PC-3 (cell line): Measurements from ENCODE around the gene KCNK10. TPM values are rescaled to one million over a fixed set of nuclear protein-coding genes. Genes with fewer than 3 reads are reported as not detected.

Experiments used
- ATAC-seq: fragments of 200-7000 bp; cut with Tn5 transposase; 2 replicates; pipeline ENCODE4 v1.9.1; 2020; ENCODE audit warnings: mild to moderate bottlenecking, moderate library complexity
- BruUV-seq: library from RNA; stranded (reverse); fragments of 400-500 nt; replicated peaks from 2 replicates; lab custom pipeline; 2021; lab: Mats Ljungman, UMichigan
- CTCF ChIA-PET: fragments of 300-600 bp; sonication (Branson Sonifier 250); formaldehyde crosslinking; loops from one replicate; lab custom pipeline; 2022; ENCODE audit warnings: antibody characterized with exemption; lab: Charles Lee
- POLR2A ChIA-PET: fragments of 300-600 bp; sonication (Branson Sonifier 250); formaldehyde crosslinking; loops from one replicate; lab custom pipeline; 2022; ENCODE audit warnings: antibody characterized with exemption; ENCODE audit not compliant: unreplicated experiment; lab: Charles Lee
- DNase-seq: peaks from one replicate; pipeline ENCODE4 v3.0.0-alpha.2; 2015
- H2AFZ ChIP-seq: fragments of 300-600 bp; sonication (generic); 2 replicates; pipeline ENCODE4 v1.6.0; 2016; ENCODE audit warnings: antibody characterized with exemption, low read length
- H3F3A ChIP-seq: fragments of 300-600 bp; sonication (generic); one replicate; pipeline ENCODE4 v1.6.0; 2017; ENCODE audit warnings: antibody characterized with exemption, low read length, control low read depth, mild to moderate bottlenecking; ENCODE audit not compliant: unreplicated experiment
- H3K27ac ChIP-seq: fragments of 300-600 bp; sonication (generic); 2 replicates; pipeline ENCODE4 v1.5.1; 2016; ENCODE audit warnings: mild to moderate bottlenecking, low read length
- H3K27me3 ChIP-seq: fragments of 300-600 bp; sonication (generic); 2 replicates; pipeline ENCODE4 v1.6.1; 2016; ENCODE audit warnings: low read length, mixed read lengths
- H3K36me3 ChIP-seq: fragments of 300-600 bp; sonication (generic); 2 replicates; pipeline ENCODE4 v1.6.1; 2016; ENCODE audit warnings: low read depth, mixed run types, low read length, mixed read lengths
- H3K4me1 ChIP-seq: fragments of 300-600 bp; sonication (generic); 2 replicates; pipeline ENCODE4 v1.5.1; 2016; ENCODE audit warnings: low read length; ENCODE audit not compliant: insufficient read depth
- H3K4me2 ChIP-seq: fragments of 300-600 bp; sonication (generic); 2 replicates; pipeline ENCODE4 v1.6.0; 2016; ENCODE audit warnings: low read length
- H3K4me3 ChIP-seq: fragments of 300-600 bp; sonication (generic); 2 replicates; pipeline ENCODE4 v1.5.1; 2016; ENCODE audit warnings: mild to moderate bottlenecking, low read length, mixed read lengths
- H3K79me2 ChIP-seq: fragments of 300-600 bp; sonication (generic); 2 replicates; pipeline ENCODE4 v1.6.1; 2017; ENCODE audit warnings: low read length, mixed read lengths
- H3K9ac ChIP-seq: fragments of 300-600 bp; sonication (generic); 2 replicates; pipeline ENCODE4 v1.6.0; 2016; ENCODE audit warnings: mild to moderate bottlenecking, low read length
- H3K9me2 ChIP-seq: fragments of 300-600 bp; sonication (generic); replicated peaks from 2 replicates; pipeline ENCODE4 v1.6.1; 2016; ENCODE audit warnings: mixed run types, low read length, mixed read lengths
- H3K9me3 ChIP-seq: fragments of 300-600 bp; sonication (generic); 2 replicates; pipeline ENCODE4 v1.6.1; 2016; ENCODE audit warnings: low read length, mixed read lengths
- H4K20me1 ChIP-seq: fragments of 300-600 bp; sonication (generic); 2 replicates; pipeline ENCODE4 v1.6.1; 2016; ENCODE audit warnings: low read length, mixed read lengths
- CTCF ChIP-seq: fragments of 300-600 bp; sonication (generic); conservative IDR thresholded peaks from 2 replicates; pipeline ENCODE4 v1.5.1; 2017; ENCODE audit warnings: antibody characterized with exemption, low read depth, mild to moderate bottlenecking, low read length
- EZH2 ChIP-seq: fragments of 300-600 bp; sonication (generic); IDR thresholded peaks from one replicate; pipeline ENCODE4 v1.6.1; 2017; ENCODE audit warnings: antibody characterized with exemption, mild to moderate bottlenecking, low read length; ENCODE audit not compliant: unreplicated experiment
- EZH2phosphoT487 ChIP-seq: fragments of 300-600 bp; sonication (generic); IDR thresholded peaks from 2 replicates; pipeline ENCODE4 v1.6.1; 2018; ENCODE audit warnings: mild to moderate bottlenecking, antibody characterized with exemption, low read length, borderline replicate concordance
- intact Hi-C: fragments of 100-400 bp; cut with micrococcal nuclease; formaldehyde crosslinking; loops from 2 replicates; pipeline ENCODE4 v1.9.0; 2023
- total RNA-seq: library from RNA; depleted of rRNA; stranded (reverse); fragments of >200 nt; gene quantifications from 2 replicates; pipeline ENCODE4 v1.2.3, GENCODE V29; 2014

Gene KCNK10
- total RNA-seq, 1 experiment from 2014 or later, result not detected

GRCh38 chr14:88272390-88273269 lies 50.4 kb downstream of the KCNK10 start:
- Histone ChIP-seq H3K27ac (no peak overlapping the region), H3K4me2 (no peak overlapping the region), H3K4me1 (no peaks in the 10 kb centered on the region), H2AFZ (no peak overlapping the region), H3F3A (no peaks in the 10 kb centered on the region), H3K9ac (no peak overlapping the region), H3K79me2 (no peaks in the 10 kb centered on the region), H3K9me3 (no peaks in the 10 kb centered on the region), H3K4me3 (no peak overlapping the region), H4K20me1 (no peaks in the 10 kb centered on the region), H3K9me2 (no peaks in the 10 kb centered on the region), H3K27me3 (0 out of 2 replicates have a peak, but pooled peaks cover 9% of the 10 kb centered on the region), H3K36me3 (no peaks in the 10 kb centered on the region)
- DNase-seq (no peak), ATAC-seq (no peak)
- TF ChIP-seq EZH2, result no peak
- TF ChIP-seq EZH2phosphoT487, result no peak
- TF ChIP-seq CTCF, result no peak
- BruUV-seq, result no TSS peak
- CTCF ChIA-PET, result no interaction called here
- POLR2A ChIA-PET, result no interaction called here
- intact Hi-C loops, result no loop called here

GRCh38 chr14:88271205-88271604 lies 51.9 kb downstream of the KCNK10 start:
- no TSS peak for BruUV-seq
- Histone ChIP-seq H3K4me2 (no peak overlapping the region), H4K20me1 (no peaks in the 10 kb centered on the region), H3K4me3 (no peak overlapping the region), H2AFZ (no peak overlapping the region), H3K79me2 (no peaks in the 10 kb centered on the region), H3F3A (no peaks in the 10 kb centered on the region), H3K9me2 (no peaks in the 10 kb centered on the region), H3K9me3 (no peaks in the 10 kb centered on the region), H3K27me3 (0 out of 2 replicates have a peak, but pooled peaks cover 9% of the 10 kb centered on the region), H3K9ac (no peak overlapping the region), H3K36me3 (no peaks in the 10 kb centered on the region), H3K27ac (no peak overlapping the region), H3K4me1 (no peaks in the 10 kb centered on the region)
- DNase-seq (no peak), ATAC-seq (no peak)
- ChIA-PET POLR2A (no interaction called here), CTCF (no interaction called here)
- TF ChIP-seq CTCF, result no peak
- TF ChIP-seq EZH2, result no peak
- TF ChIP-seq EZH2phosphoT487, result no peak
- intact Hi-C loops, result no loop called here

GRCh38 chr14:88270776-88271175 lies 52.3 kb downstream of the KCNK10 start:
- no peaks in the 10 kb centered on the region for H3K9me2 ChIP-seq
- no peak for ATAC-seq
- H2AFZ ChIP-seq, result no peak overlapping the region
- no peak overlapping the region for H3K9ac ChIP-seq
- no TSS peak for BruUV-seq
- H3K79me2 ChIP-seq, result no peaks in the 10 kb centered on the region
- H3K4me2 ChIP-seq, result no peak overlapping the region
- no peak for DNase-seq
- ChIA-PET CTCF (no interaction called here), POLR2A (no interaction called here)
- H3K27ac ChIP-seq, result no peak overlapping the region
- no peaks in the 10 kb centered on the region for H4K20me1 ChIP-seq
- H3K27me3 ChIP-seq, result 0 out of 2 replicates have a peak, but pooled peaks cover 9% of the 10 kb centered on the region
- no peaks in the 10 kb centered on the region for H3F3A ChIP-seq
- H3K9me3 ChIP-seq, result no peaks in the 10 kb centered on the region
- no peaks in the 10 kb centered on the region for H3K36me3 ChIP-seq
- intact Hi-C loops, result no loop called here
- H3K4me1 ChIP-seq, result no peaks in the 10 kb centered on the region
- no peak overlapping the region for H3K4me3 ChIP-seq
- no peak for TF ChIP-seq CTCF
- TF ChIP-seq EZH2, result no peak
